Prostate gland (tissue), 2 donors: ENCODE measurements around the gene ITGA3.

Experiments
- POLR2A ChIP-seq: fragments of 450-650 bp; IDR thresholded peaks from one replicate; pipeline ENCODE4 v1.6.1; 2016; ENCODE audit warnings: antibody characterized with exemption, mild to moderate bottlenecking
- TF ChIP-seq, protein P1 (sequence below), 4 experiments: fragments of 200-600 bp in 2 of 4; fragments of 450-650 bp in 2 of 4; sonication (generic) in 2 of 4; IDR thresholded peaks; 1 replicate in 3 of 4; 2 replicates in 1 of 4; pipeline ENCODE4 v1.5.1; 2016 to 2019; ENCODE audit warnings: antibody characterized with exemption in 4 of 4, mild to moderate bottlenecking in 2 of 4, moderate library complexity in 2 of 4

DNA sequence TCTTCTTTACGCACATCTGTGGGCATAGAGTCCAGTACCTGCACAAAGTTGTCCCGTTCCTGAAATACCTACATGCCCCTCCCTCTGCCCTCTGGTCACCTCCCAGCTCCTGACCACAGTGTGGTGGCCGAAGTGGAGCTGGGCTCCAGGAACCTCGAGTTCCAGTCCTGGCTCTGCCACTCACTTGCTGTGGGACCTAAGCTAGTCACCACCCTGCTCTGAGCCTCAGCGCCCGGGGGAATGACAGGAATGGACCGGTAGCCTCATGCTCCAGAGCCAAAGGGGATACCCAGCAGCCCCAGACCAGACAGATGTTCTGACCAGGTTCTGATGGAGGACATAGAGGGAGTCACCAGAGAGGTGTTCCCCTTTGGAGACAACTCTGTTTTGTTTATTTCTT is 26.7 kb upstream of the ITGA3 start:
- TF ChIP-seq, protein P1, sequence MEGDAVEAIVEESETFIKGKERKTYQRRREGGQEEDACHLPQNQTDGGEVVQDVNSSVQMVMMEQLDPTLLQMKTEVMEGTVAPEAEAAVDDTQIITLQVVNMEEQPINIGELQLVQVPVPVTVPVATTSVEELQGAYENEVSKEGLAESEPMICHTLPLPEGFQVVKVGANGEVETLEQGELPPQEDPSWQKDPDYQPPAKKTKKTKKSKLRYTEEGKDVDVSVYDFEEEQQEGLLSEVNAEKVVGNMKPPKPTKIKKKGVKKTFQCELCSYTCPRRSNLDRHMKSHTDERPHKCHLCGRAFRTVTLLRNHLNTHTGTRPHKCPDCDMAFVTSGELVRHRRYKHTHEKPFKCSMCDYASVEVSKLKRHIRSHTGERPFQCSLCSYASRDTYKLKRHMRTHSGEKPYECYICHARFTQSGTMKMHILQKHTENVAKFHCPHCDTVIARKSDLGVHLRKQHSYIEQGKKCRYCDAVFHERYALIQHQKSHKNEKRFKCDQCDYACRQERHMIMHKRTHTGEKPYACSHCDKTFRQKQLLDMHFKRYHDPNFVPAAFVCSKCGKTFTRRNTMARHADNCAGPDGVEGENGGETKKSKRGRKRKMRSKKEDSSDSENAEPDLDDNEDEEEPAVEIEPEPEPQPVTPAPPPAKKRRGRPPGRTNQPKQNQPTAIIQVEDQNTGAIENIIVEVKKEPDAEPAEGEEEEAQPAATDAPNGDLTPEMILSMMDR (IDR thresholded peaks at IDR 0.05) = no peak
- TF ChIP-seq POLR2A = no peak
